Measurements from ENCODE around the gene RAET1E.

DNA sequence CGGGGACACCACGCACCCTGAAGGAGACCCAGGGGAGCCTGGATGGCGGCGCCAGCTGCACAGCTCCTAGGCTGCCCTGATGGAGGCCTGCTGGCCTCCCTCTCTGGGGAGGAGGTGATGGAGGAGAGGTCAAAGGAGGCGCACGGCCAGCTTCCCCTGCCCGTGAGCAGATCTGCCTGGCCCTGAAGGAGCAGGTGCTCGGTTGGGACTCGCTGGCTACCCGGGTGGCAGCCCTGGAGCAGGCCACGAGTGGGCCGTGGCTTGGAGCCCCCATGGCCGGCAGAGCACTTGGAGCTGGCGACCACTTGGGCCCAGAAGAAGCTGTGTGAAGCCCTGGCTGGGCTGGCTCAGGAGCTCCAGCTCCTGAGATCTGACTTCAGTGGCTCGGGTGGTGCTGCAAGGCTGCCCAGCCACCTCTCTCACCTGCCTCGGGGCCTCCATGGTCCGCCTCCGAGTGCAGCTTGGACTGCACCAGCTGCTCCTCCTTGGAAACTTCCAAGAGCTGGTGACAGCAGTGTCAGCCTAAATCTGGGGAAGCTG, 7.5 kb upstream of the RAET1E start:
- TF ChIP-seq CTCF (IDR thresholded peaks at IDR 0.05; ENCODE audit: insufficient read depth, low read length, poor library complexity, severe bottlenecking) (no peak), EZH2phosphoT487 (conservative IDR thresholded peaks at IDR 0.05; ENCODE audit: low read length) (no peak)

Data from SU-DHL-6 (cell line).